ENCODE measurements around the gene MS4A15. TPM values are rescaled to one million over a fixed set of nuclear protein-coding genes. Genes with fewer than 3 reads are reported as not detected.

MS4A15 gene
- total RNA-seq, 3 donors from 2014 or later: not detected

DNA sequence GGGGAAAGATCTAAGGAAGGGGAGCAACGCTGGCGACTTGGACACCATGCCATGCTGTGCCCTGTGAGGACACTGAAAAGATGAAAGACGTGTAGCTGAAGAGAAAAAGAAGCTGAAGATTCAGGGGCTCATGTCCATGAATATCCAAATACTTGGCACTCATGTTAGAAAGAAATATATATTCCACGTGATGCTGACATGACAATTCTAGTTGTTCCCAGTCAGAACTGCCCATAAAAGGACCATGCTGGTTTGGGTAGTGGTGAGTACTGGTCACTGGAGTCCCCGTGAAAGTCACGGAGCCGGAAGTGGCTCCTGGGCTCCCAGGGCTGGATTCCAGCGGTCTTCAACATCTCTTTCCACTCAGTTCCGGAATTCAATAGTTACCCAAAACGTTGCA lies 9.9 kb downstream of the MS4A15 start:
- no peak overlapping the region for H3K4me3 ChIP-seq
- peaks cover 0 to 27% of the 10 kb centered on the region in 2 donors for H3K27me3 ChIP-seq
- H3K9me3 ChIP-seq: no peaks in the 10 kb centered on the region
- H3K27ac ChIP-seq: no peak overlapping the region
- H3K36me3 ChIP-seq: no peaks in the 10 kb centered on the region
- TF ChIP-seq POLR2A (IDR thresholded peaks at IDR 0.05) (no peak), POLR2AphosphoS5 (IDR thresholded peaks at IDR 0.05) (no peak), CTCF (IDR thresholded peaks at IDR 0.05) (no peak)
- intact Hi-C loops (cut with DNase I; ENCODE audit: low total_unique reads): no loop called here
- no peaks in the 10 kb centered on the region for H3K4me1 ChIP-seq
- peak in 1 of 2 donors; percentile 19 for DNase-seq (ENCODE audit: low spot score in 2 of 2)

GRCh38 chr11:60767388-60767811 lies 10.7 kb downstream of the MS4A15 start:
- H3K36me3 ChIP-seq: no peaks in the 10 kb centered on the region
- H3K4me3 ChIP-seq: no peak overlapping the region
- no peaks in the 10 kb centered on the region for H3K4me1 ChIP-seq
- peaks cover 0 to 28% of the 10 kb centered on the region in 2 donors for H3K27me3 ChIP-seq
- intact Hi-C loops (cut with DNase I; ENCODE audit: low total_unique reads): no loop called here
- H3K27ac ChIP-seq: no peak overlapping the region
- peak in 1 of 2 donors; percentile 47 for DNase-seq (ENCODE audit: low spot score in 2 of 2)
- TF ChIP-seq POLR2A (IDR thresholded peaks at IDR 0.05) (no peak), CTCF (IDR thresholded peaks at IDR 0.05) (no peak), POLR2AphosphoS5 (IDR thresholded peaks at IDR 0.05) (no peak)
- H3K9me3 ChIP-seq: no peaks in the 10 kb centered on the region

DNA sequence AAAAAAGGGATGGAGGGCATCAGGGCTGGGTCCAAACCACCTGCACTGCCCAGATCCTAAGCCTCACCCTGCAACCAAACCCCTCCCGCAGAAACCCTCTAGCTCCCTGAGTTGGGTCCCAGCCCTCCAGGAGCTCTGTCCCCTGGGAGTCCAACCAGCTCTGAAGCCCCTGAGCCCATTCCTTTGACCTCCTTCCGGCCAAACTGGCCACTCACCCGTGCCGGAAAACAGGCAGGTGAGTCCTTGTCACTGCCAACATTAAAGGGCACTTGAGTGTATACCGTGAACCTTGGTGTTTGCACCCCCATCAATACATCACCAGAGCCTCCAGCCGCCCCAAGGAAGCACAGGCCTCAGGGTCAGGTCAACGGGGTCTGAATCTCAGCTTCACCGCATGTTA lies 11.5 kb downstream of the MS4A15 start:
- Histone ChIP-seq H3K9me3 (no peaks in the 10 kb centered on the region), H3K36me3 (no peaks in the 10 kb centered on the region), H3K27ac (no peak overlapping the region), H3K4me3 (no peak overlapping the region), H3K4me1 (no peaks in the 10 kb centered on the region), H3K27me3 (peaks cover 0 to 29% of the 10 kb centered on the region in 2 donors)
- intact Hi-C loops (cut with DNase I; ENCODE audit: low total_unique reads): no loop called here
- DNase-seq (ENCODE audit: low spot score in 2 of 2): peak in 1 of 2 donors; percentile 25
- TF ChIP-seq POLR2AphosphoS5 (IDR thresholded peaks at IDR 0.05): no peak
- no peak for TF ChIP-seq CTCF (IDR thresholded peaks at IDR 0.05)
- no peak for TF ChIP-seq POLR2A (IDR thresholded peaks at IDR 0.05)

GRCh38 chr11:60769273-60769672 lies 12.6 kb downstream of the MS4A15 start:
- DNase-seq (ENCODE audit: low spot score in 2 of 2): no peak

GRCh38 chr11:60769811-60770210 lies 13.1 kb downstream of the MS4A15 start:
- DNase-seq (ENCODE audit: low spot score in 2 of 2): peak in 1 of 2 donors; percentile 37
- H3K27me3 ChIP-seq: peaks cover 0 to 20% of the 10 kb centered on the region in 2 donors
- no peaks in the 10 kb centered on the region for H3K9me3 ChIP-seq
- H3K36me3 ChIP-seq: no peaks in the 10 kb centered on the region
- TF ChIP-seq POLR2A (IDR thresholded peaks at IDR 0.05): no peak
- no peak for TF ChIP-seq CTCF (IDR thresholded peaks at IDR 0.05)
- TF ChIP-seq POLR2AphosphoS5 (IDR thresholded peaks at IDR 0.05): no peak
- H3K4me1 ChIP-seq: no peaks in the 10 kb centered on the region
- no peak overlapping the region for H3K4me3 ChIP-seq
- H3K27ac ChIP-seq: no peak overlapping the region
- intact Hi-C loops (cut with DNase I; ENCODE audit: low total_unique reads): no loop called here

More at GRCh38 chr11:60769273-60769672, 12.6 kb downstream of the MS4A15 start:
- Histone ChIP-seq H3K27me3 (peaks cover 0 to 22% of the 10 kb centered on the region in 2 donors), H3K4me3 (no peak overlapping the region), H3K4me1 (no peaks in the 10 kb centered on the region), H3K9me3 (no peaks in the 10 kb centered on the region), H3K27ac (no peak overlapping the region), H3K36me3 (no peaks in the 10 kb centered on the region)
- intact Hi-C loops (cut with DNase I; ENCODE audit: low total_unique reads): no loop called here
- no peak for TF ChIP-seq CTCF (IDR thresholded peaks at IDR 0.05)
